ENCODE measurements around the gene PSPH. TPM values are rescaled to one million over a fixed set of nuclear protein-coding genes. Genes with fewer than 3 reads are reported as not detected.
A peak's percentile ranks its signal among the peaks of the same experiment; 100 is the strongest.

The PSPH gene
- total RNA-seq, 1 experiment from 2014 or later: 50.7 TPM

GRCh38 chr7:55965805-55966421 lies 85.3 kb downstream of the PSPH start:
- DNase-seq (ENCODE audit: low read depth, low spot score): no peak
- RAD21 ChIA-PET (ENCODE audit: low non-redundant PET in 1 of 2, low total read pairs in 2 of 2, uncharacterized antibody in 2 of 2, unreplicated experiment in 2 of 2): no interaction called here
- Histone ChIP-seq H2AFZ (ENCODE audit: low read depth, low read length, poor library complexity, severe bottlenecking) (no peak overlapping the region), H3K79me2 (ENCODE audit: insufficient read depth, low read length) (peaks cover 49% of the 10 kb centered on the region), H4K20me1 (ENCODE audit: insufficient read depth) (no peaks in the 10 kb centered on the region), H3K9ac (ENCODE audit: low read length) (no peak overlapping the region), H3K4me1 (ENCODE audit: control insufficient read depth in 1 of 2, insufficient read depth in 2 of 2, low read length in 2 of 2) (peaks cover 9 to 18% of the 10 kb centered on the region in 2 experiments), H3K9me2 (ENCODE audit: insufficient read depth) (no peaks in the 10 kb centered on the region), H3K27ac (ENCODE audit: low read depth, low read length) (no peak overlapping the region), H3K36me3 (ENCODE audit: control insufficient read depth in 1 of 2, insufficient read depth in 2 of 2, low read length in 2 of 2) (no peaks in the 10 kb centered on the region), H3K27me3 (ENCODE audit: insufficient read depth, low read length) (no peaks in the 10 kb centered on the region), H3K4me3 (replicated peaks in 1 of 2; ENCODE audit: low read depth in 1 of 2, low read length in 2 of 2) (peak overlapping the region; percentile 81 to 90), H3K9me3 (ENCODE audit: control insufficient read depth in 1 of 2, insufficient read depth in 1 of 2, low read depth in 1 of 2, low read length in 2 of 2) (no peaks in the 10 kb centered on the region), H3K4me2 (ENCODE audit: low read length) (peak overlapping the region; percentile 80)
- CTCF ChIA-PET: no interaction called here
- intact Hi-C loops (cut with micrococcal nuclease): loop anchor here (2.0 to 10.0 kb wide), 2 partner anchors 221 to 325 kb away; no protein-coding TSS in a partner anchor
- POLR2A ChIA-PET: no interaction called here
- TF ChIP-seq POLR2AphosphoS5 (IDR thresholded peaks at IDR 0.05; ENCODE audit: low read depth, low read length) (no peak), SRF (IDR thresholded peaks at IDR 0.05; ENCODE audit: low read depth) (no peak), CBX3 (IDR thresholded peaks at IDR 0.05; ENCODE audit: low read depth) (no peak), TCF7L2 (IDR thresholded peaks at IDR 0.05; ENCODE audit: borderline replicate concordance, extremely low read depth, insufficient read depth, insufficient read length) (no peak), MAX (IDR thresholded peaks at IDR 0.05) (no peak), ZFX (IDR thresholded peaks at IDR 0.05) (no peak), CTCF (IDR thresholded peaks at IDR 0.05 in 2 of 3, conservative IDR thresholded peaks at IDR 0.05 in 1 of 3; ENCODE audit: borderline replicate concordance in 1 of 3, insufficient read depth in 1 of 3, low read depth in 2 of 3, low read length in 2 of 3) (no peak), YY1 (IDR thresholded peaks at IDR 0.05; ENCODE audit: extremely low read depth, insufficient replicate concordance, low read depth, low read length) (no peak), EZH2 (IDR thresholded peaks at IDR 0.05) (no peak), SIN3A (IDR thresholded peaks at IDR 0.05; ENCODE audit: low read depth) (no peak), FOSL1 (IDR thresholded peaks at IDR 0.05; ENCODE audit: low read depth) (no peak), REST (IDR thresholded peaks at IDR 0.05; ENCODE audit: low read depth) (no peak), ZBTB33 (IDR thresholded peaks at IDR 0.05; ENCODE audit: extremely low read depth, insufficient replicate concordance, low read length) (no peak), EZH2phosphoT487 (IDR thresholded peaks at IDR 0.05; ENCODE audit: borderline replicate concordance) (no peak), SP1 (IDR thresholded peaks at IDR 0.05; ENCODE audit: low read depth) (no peak), ZNF274 (IDR thresholded peaks at IDR 0.05; ENCODE audit: low read depth, low read length) (no peak)
- no TSS peak for BruUV-seq (replicated peaks)
- ATAC-seq: no peak
